H7 (cell line): ENCODE results near the gene TSEN54. TPM values are rescaled to one million over a fixed set of nuclear protein-coding genes. Genes with fewer than 3 reads are reported as not detected.

Experiments used
- DNase-seq: peaks from one replicate; pipeline ENCODE4 v3.0.0; 2012
- H3K27me3 ChIP-seq: 2 replicates; pipeline ENCODE4 v1.6.0; 2011; ENCODE audit warnings: mild to moderate bottlenecking, low read length; ENCODE audit not compliant: control insufficient read depth, insufficient read depth
- H3K36me3 ChIP-seq: replicated peaks from 2 replicates; pipeline ENCODE4 v1.5.1; 2011; ENCODE audit warnings: low read length; ENCODE audit not compliant: control insufficient read depth, insufficient read depth
- H3K4me3 ChIP-seq: 2 replicates; pipeline ENCODE4 v1.5.1; 2011; ENCODE audit warnings: low read depth, mild to moderate bottlenecking, control low read depth, low read length, moderate library complexity; ENCODE audit not compliant: insufficient read depth
- total RNA-seq: library from RNA; depleted of rRNA; stranded (reverse); fragments of >200 nt; shearing (Covaris generic); gene quantifications from 2 replicates; pipeline ENCODE4 v1.2.3, GENCODE V29; 2014; rRNA removed

The TSEN54 gene
- total RNA-seq, 1 experiment from 2014 or later = 49.4 TPM

- DNase-seq = no peak
- Histone ChIP-seq H3K4me3 (no peak overlapping the region), H3K27me3 (no peaks in the 10 kb centered on the region), H3K36me3 (no peaks in the 10 kb centered on the region)
These were observed 57.2 kb downstream of the TSEN54 start for GRCh38 chr17:75573540-75573957.

- no peak for DNase-seq
- Histone ChIP-seq H3K27me3 (no peaks in the 10 kb centered on the region), H3K4me3 (no peak overlapping the region), H3K36me3 (no peaks in the 10 kb centered on the region)
These were observed 57.7 kb downstream of the TSEN54 start for GRCh38 chr17:75573994-75574393.

Other genes starting within 250 kb of the TSEN54 start
- 28.0 TPM in 2 replicates for gene MIF4GD, start 245.3 kb upstream of the TSEN54 start, total RNA-seq
- 25.7 and 31.0 TPM in 2 replicates for gene SLC25A19, start 227.1 kb upstream of the TSEN54 start, total RNA-seq
- gene GRB2, start 110.8 kb upstream of the TSEN54 start, total RNA-seq = 98.7 and 100 TPM in 2 replicates
- 58.2 and 76.8 TPM in 2 replicates for gene TMEM94, start 59.9 kb upstream of the TSEN54 start, total RNA-seq
- gene CASKIN2, start 991 bp upstream of the TSEN54 start, total RNA-seq = 11.8 and 13.1 TPM in 2 replicates
- 41.5 and 49.2 TPM in 2 replicates for gene LLGL2, start 9.2 kb downstream of the TSEN54 start, total RNA-seq
- 9.9 and 14.6 TPM in 2 replicates for gene MYO15B, start 71.3 kb downstream of the TSEN54 start, total RNA-seq
- 0.11 TPM in 1 of 2 replicates, not detected in the other for gene SMIM5, start 116.9 kb downstream of the TSEN54 start, total RNA-seq
- gene RECQL5, start 150.6 kb downstream of the TSEN54 start, total RNA-seq = 36.3 and 40.0 TPM in 2 replicates
- gene SAP30BP, start 150.8 kb downstream of the TSEN54 start, total RNA-seq = 52.9 and 61.3 TPM in 2 replicates
- gene ITGB4, start 204.9 kb downstream of the TSEN54 start, total RNA-seq = 0.28 and 0.70 TPM in 2 replicates
- gene GALK1, start 248.7 kb downstream of the TSEN54 start, total RNA-seq = 43.4 and 47.2 TPM in 2 replicates